Stomach (tissue), 9 donors: ENCODE results near the gene IL22RA2. TPM values are rescaled to one million over a fixed set of nuclear protein-coding genes. Genes with fewer than 3 reads are reported as not detected.
A peak's percentile ranks its signal among the peaks of the same experiment; 100 is the strongest.

Experiments
- DNase-seq, 2 donors: peaks; one replicate each; pipeline versions ENCODE4 v3.0.0 to v3.0.0-alpha.2; 2013 to 2019
- H3K27ac ChIP-seq, 5 donors: fragments of 200-600 bp in 4 of 5; sonication (generic) in 4 of 5; one replicate each; pipeline ENCODE4 v1.5.1; 2013 to 2019; ENCODE audit warnings: mild to moderate bottlenecking in 1 of 5, moderate library complexity in 1 of 5
- H3K27me3 ChIP-seq, 3 donors: fragments of 200-600 bp; sonication (generic); one replicate each; pipeline ENCODE4 v1.5.1; 2017 to 2019; ENCODE audit warnings: mixed run types in 1 of 3
- H3K36me3 ChIP-seq, 4 donors: fragments of 200-600 bp; sonication (generic); 1 replicate in 3 of 4; 2 replicates in 1 of 4; pipeline ENCODE4 v1.5.1; 2016 to 2019
- H3K4me1 ChIP-seq, 4 donors: fragments of 200-600 bp; sonication (generic); one replicate each; pipeline ENCODE4 v1.5.1; 2016 to 2019
- H3K4me3 ChIP-seq, 4 donors: fragments of 200-600 bp; sonication (generic) in 3 of 4; one replicate each; pipeline ENCODE4 v1.5.1; 2016 to 2019; ENCODE audit warnings: mild to moderate bottlenecking in 1 of 4
- H3K9me3 ChIP-seq, 4 donors: fragments of 200-600 bp; sonication (generic); one replicate each; pipeline ENCODE4 v1.5.1; 2016 to 2019
- EP300 ChIP-seq: sonication (generic); formaldehyde crosslinking; IDR thresholded peaks from one replicate; pipeline ENCODE4 v1.6.1; 2017; ENCODE audit warnings: antibody characterized with exemption
- POLR2A ChIP-seq, 4 donors: fragments of 450-650 bp; IDR thresholded peaks; one replicate each; pipeline ENCODE4 v1.6.1; 2016; ENCODE audit warnings: antibody characterized with exemption in 4 of 4, control low read depth in 2 of 4, mild to moderate bottlenecking in 1 of 4, moderate library complexity in 1 of 4
- POLR2AphosphoS5 ChIP-seq, 3 donors: sonication (generic); formaldehyde crosslinking; IDR thresholded peaks; one replicate each; pipeline ENCODE4 v1.6.1; 2016; ENCODE audit warnings: antibody characterized with exemption in 3 of 3
- WGBS, 5 donors: extraction: QIAGEN DNeasy Blood & Tissue Kit in 3 of 5; methylation state at CpG; one replicate each; pipeline versions ENCODE4 v1.1.5 to v1.1.7; 2013 to 2018; 5-methylcytosine and 5-hydroxymethylcytosine counted together
- intact Hi-C: fragments of 100-400 bp; cut with DNase I; formaldehyde crosslinking; loops from one replicate; pipeline ENCODE4 v1.15.1; 2023; ENCODE audit warnings: low total_unique reads
- polyA plus RNA-seq, 3 donors: library from polyadenylated mRNA; stranded (reverse); fragments of 200-250 nt; gene quantifications; one replicate each; pipeline ENCODE4 v1.2.3, GENCODE V29; 2013
- total RNA-seq, 5 donors: library from RNA; depleted of rRNA; stranded (reverse); fragments of >200 nt; gene quantifications; one replicate each; pipeline versions ENCODE4 v1.1.0 to v1.2.3, GENCODE V29; 2014 to 2016
- TF ChIP-seq, protein P1 (sequence below), 7 experiments: fragments of 450-650 bp in 4 of 7; fragments of 200-600 bp in 3 of 7; sonication (generic) in 3 of 7; IDR thresholded peaks; one replicate each; pipeline ENCODE4 v1.5.1; 2016 to 2019; ENCODE audit warnings: antibody characterized with exemption in 7 of 7, control low read depth in 2 of 7, mild to moderate bottlenecking in 1 of 7
- donor health status: healthy with polysubstance abuse.
- donor health status: Bipolar disorder and iron deficiency.
- donor health status: healthy.

IL22RA2 gene
- total and polyA plus RNA-seq, 8 donors, result 0.05 TPM; not detected in 7

DNA sequence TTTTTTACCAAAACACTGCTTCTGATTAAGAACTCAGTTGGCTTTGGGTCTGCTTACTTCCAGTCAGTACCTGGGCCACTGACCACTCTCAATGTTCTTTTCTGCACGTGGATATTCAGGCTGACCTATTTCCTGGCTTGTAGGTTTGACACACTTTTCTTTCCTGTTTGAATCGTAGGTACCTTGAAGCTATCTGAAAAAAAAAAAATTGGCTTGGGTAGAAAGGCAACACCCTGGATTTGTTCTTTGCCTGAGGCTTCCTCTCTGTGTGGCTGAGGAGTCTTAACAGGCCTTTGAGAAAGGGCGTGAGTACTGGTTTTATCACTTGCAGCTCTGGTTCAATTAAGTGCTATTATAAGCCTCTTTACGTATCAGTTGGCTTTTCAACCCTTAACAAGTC is 68.1 kb downstream of the IL22RA2 start:
- intact Hi-C loops, result no loop called here
- no peak for DNase-seq
- H3K36me3 ChIP-seq, result no peaks in the 10 kb centered on the region
- WGBS, 5 donors, result 41 to 68% (median 61%) methylated on average over 4 of the region's 4 CpGs
- TF ChIP-seq EP300 (no peak), POLR2AphosphoS5 (IDR thresholded peaks at IDR 0.05) (no peak), POLR2A (IDR thresholded peaks at IDR 0.05) (no peak)
- TF ChIP-seq, protein P1, sequence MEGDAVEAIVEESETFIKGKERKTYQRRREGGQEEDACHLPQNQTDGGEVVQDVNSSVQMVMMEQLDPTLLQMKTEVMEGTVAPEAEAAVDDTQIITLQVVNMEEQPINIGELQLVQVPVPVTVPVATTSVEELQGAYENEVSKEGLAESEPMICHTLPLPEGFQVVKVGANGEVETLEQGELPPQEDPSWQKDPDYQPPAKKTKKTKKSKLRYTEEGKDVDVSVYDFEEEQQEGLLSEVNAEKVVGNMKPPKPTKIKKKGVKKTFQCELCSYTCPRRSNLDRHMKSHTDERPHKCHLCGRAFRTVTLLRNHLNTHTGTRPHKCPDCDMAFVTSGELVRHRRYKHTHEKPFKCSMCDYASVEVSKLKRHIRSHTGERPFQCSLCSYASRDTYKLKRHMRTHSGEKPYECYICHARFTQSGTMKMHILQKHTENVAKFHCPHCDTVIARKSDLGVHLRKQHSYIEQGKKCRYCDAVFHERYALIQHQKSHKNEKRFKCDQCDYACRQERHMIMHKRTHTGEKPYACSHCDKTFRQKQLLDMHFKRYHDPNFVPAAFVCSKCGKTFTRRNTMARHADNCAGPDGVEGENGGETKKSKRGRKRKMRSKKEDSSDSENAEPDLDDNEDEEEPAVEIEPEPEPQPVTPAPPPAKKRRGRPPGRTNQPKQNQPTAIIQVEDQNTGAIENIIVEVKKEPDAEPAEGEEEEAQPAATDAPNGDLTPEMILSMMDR (IDR thresholded peaks at IDR 0.05), result no peak
- H3K27me3 ChIP-seq, result no peaks in the 10 kb centered on the region
- H3K9me3 ChIP-seq, result peaks cover 0 to 6% (median 0%) of the 10 kb centered on the region in 4 donors
- no peaks in the 10 kb centered on the region for H3K4me1 ChIP-seq
- no peak overlapping the region for H3K27ac ChIP-seq
- H3K4me3 ChIP-seq, result no peak overlapping the region

- 77 to 93% (median 87%) methylated on average over 3 of the region's 3 CpGs for WGBS, 5 donors
- Histone ChIP-seq H3K9me3 (peaks cover 0 to 6% (median 0%) of the 10 kb centered on the region in 4 donors), H3K36me3 (no peaks in the 10 kb centered on the region), H3K4me3 (no peak overlapping the region), H3K27me3 (no peaks in the 10 kb centered on the region), H3K4me1 (no peaks in the 10 kb centered on the region), H3K27ac (no peak overlapping the region)
- DNase-seq, result no peak
- intact Hi-C loops, result no loop called here
- no peak for TF ChIP-seq EP300
- TF ChIP-seq POLR2AphosphoS5 (IDR thresholded peaks at IDR 0.05), result no peak
- TF ChIP-seq POLR2A (IDR thresholded peaks at IDR 0.05), result no peak
- TF ChIP-seq, protein P1 (IDR thresholded peaks at IDR 0.05), result no peak
Observed at GRCh38 chr6:137104926-137105325, 68.5 kb downstream of the IL22RA2 start.

GRCh38 chr6:137102851-137103492 is 70.5 kb downstream of the IL22RA2 start:
- intact Hi-C loops, result no loop called here
- H3K27me3 ChIP-seq, result no peaks in the 10 kb centered on the region
- no peaks in the 10 kb centered on the region for H3K9me3 ChIP-seq
- no peak overlapping the region for H3K4me3 ChIP-seq
- no peaks in the 10 kb centered on the region for H3K4me1 ChIP-seq
- H3K36me3 ChIP-seq, result no peaks in the 10 kb centered on the region
- H3K27ac ChIP-seq, result no peak overlapping the region
- TF ChIP-seq POLR2A (IDR thresholded peaks at IDR 0.05) (no peak), POLR2AphosphoS5 (IDR thresholded peaks at IDR 0.05) (no peak), EP300 (no peak)
- TF ChIP-seq, protein P1 (IDR thresholded peaks at IDR 0.05), result no peak
- peak in 1 of 2 donors; percentile 26 for DNase-seq

GRCh38 chr6:137102050-137102848 is 71.2 kb downstream of the IL22RA2 start:
- DNase-seq, result no peak
- H3K36me3 ChIP-seq, result no peaks in the 10 kb centered on the region
- H3K27me3 ChIP-seq, result no peaks in the 10 kb centered on the region
- H3K4me3 ChIP-seq, result no peak overlapping the region
- TF ChIP-seq POLR2AphosphoS5 (IDR thresholded peaks at IDR 0.05) (no peak), EP300 (no peak), POLR2A (IDR thresholded peaks at IDR 0.05) (no peak)
- TF ChIP-seq, protein P1 (IDR thresholded peaks at IDR 0.05), result no peak
- intact Hi-C loops, result no loop called here
- H3K4me1 ChIP-seq, result no peaks in the 10 kb centered on the region
- no peaks in the 10 kb centered on the region for H3K9me3 ChIP-seq
- no peak overlapping the region for H3K27ac ChIP-seq
- 91 to 99% (median 96%) methylated on average over 3 of the region's 3 CpGs for WGBS, 5 donors
